PC-3 (cell line): Measurements from ENCODE around the gene SH3BP4. TPM values are rescaled to one million over a fixed set of nuclear protein-coding genes. Genes with fewer than 3 reads are reported as not detected.

Source experiments
- ATAC-seq: fragments of 200-7000 bp; cut with Tn5 transposase; 2 replicates; pipeline ENCODE4 v1.9.1; 2020; ENCODE audit warnings: mild to moderate bottlenecking, moderate library complexity
- BruUV-seq: library from RNA; stranded (reverse); fragments of 400-500 nt; replicated peaks from 2 replicates; lab custom pipeline; 2021; lab: Mats Ljungman, UMichigan
- CTCF ChIA-PET: fragments of 300-600 bp; sonication (Branson Sonifier 250); formaldehyde crosslinking; loops from one replicate; lab custom pipeline; 2022; ENCODE audit warnings: antibody characterized with exemption; lab: Charles Lee
- POLR2A ChIA-PET: fragments of 300-600 bp; sonication (Branson Sonifier 250); formaldehyde crosslinking; loops from one replicate; lab custom pipeline; 2022; ENCODE audit warnings: antibody characterized with exemption; ENCODE audit not compliant: unreplicated experiment; lab: Charles Lee
- DNase-seq: peaks from one replicate; pipeline ENCODE4 v3.0.0-alpha.2; 2015
- H2AFZ ChIP-seq: fragments of 300-600 bp; sonication (generic); 2 replicates; pipeline ENCODE4 v1.6.0; 2016; ENCODE audit warnings: antibody characterized with exemption, low read length
- H3F3A ChIP-seq: fragments of 300-600 bp; sonication (generic); one replicate; pipeline ENCODE4 v1.6.0; 2017; ENCODE audit warnings: antibody characterized with exemption, low read length, control low read depth, mild to moderate bottlenecking; ENCODE audit not compliant: unreplicated experiment
- H3K27ac ChIP-seq: fragments of 300-600 bp; sonication (generic); 2 replicates; pipeline ENCODE4 v1.5.1; 2016; ENCODE audit warnings: mild to moderate bottlenecking, low read length
- H3K27me3 ChIP-seq: fragments of 300-600 bp; sonication (generic); 2 replicates; pipeline ENCODE4 v1.6.1; 2016; ENCODE audit warnings: low read length, mixed read lengths
- H3K36me3 ChIP-seq: fragments of 300-600 bp; sonication (generic); 2 replicates; pipeline ENCODE4 v1.6.1; 2016; ENCODE audit warnings: low read depth, mixed run types, low read length, mixed read lengths
- H3K4me1 ChIP-seq: fragments of 300-600 bp; sonication (generic); 2 replicates; pipeline ENCODE4 v1.5.1; 2016; ENCODE audit warnings: low read length; ENCODE audit not compliant: insufficient read depth
- H3K4me2 ChIP-seq: fragments of 300-600 bp; sonication (generic); 2 replicates; pipeline ENCODE4 v1.6.0; 2016; ENCODE audit warnings: low read length
- H3K4me3 ChIP-seq: fragments of 300-600 bp; sonication (generic); 2 replicates; pipeline ENCODE4 v1.5.1; 2016; ENCODE audit warnings: mild to moderate bottlenecking, low read length, mixed read lengths
- H3K79me2 ChIP-seq: fragments of 300-600 bp; sonication (generic); 2 replicates; pipeline ENCODE4 v1.6.1; 2017; ENCODE audit warnings: low read length, mixed read lengths
- H3K9ac ChIP-seq: fragments of 300-600 bp; sonication (generic); 2 replicates; pipeline ENCODE4 v1.6.0; 2016; ENCODE audit warnings: mild to moderate bottlenecking, low read length
- H3K9me2 ChIP-seq: fragments of 300-600 bp; sonication (generic); replicated peaks from 2 replicates; pipeline ENCODE4 v1.6.1; 2016; ENCODE audit warnings: mixed run types, low read length, mixed read lengths
- H3K9me3 ChIP-seq: fragments of 300-600 bp; sonication (generic); 2 replicates; pipeline ENCODE4 v1.6.1; 2016; ENCODE audit warnings: low read length, mixed read lengths
- H4K20me1 ChIP-seq: fragments of 300-600 bp; sonication (generic); 2 replicates; pipeline ENCODE4 v1.6.1; 2016; ENCODE audit warnings: low read length, mixed read lengths
- EZH2 ChIP-seq: fragments of 300-600 bp; sonication (generic); IDR thresholded peaks from one replicate; pipeline ENCODE4 v1.6.1; 2017; ENCODE audit warnings: antibody characterized with exemption, mild to moderate bottlenecking, low read length; ENCODE audit not compliant: unreplicated experiment
- EZH2phosphoT487 ChIP-seq: fragments of 300-600 bp; sonication (generic); IDR thresholded peaks from 2 replicates; pipeline ENCODE4 v1.6.1; 2018; ENCODE audit warnings: mild to moderate bottlenecking, antibody characterized with exemption, low read length, borderline replicate concordance
- intact Hi-C: fragments of 100-400 bp; cut with micrococcal nuclease; formaldehyde crosslinking; loops from 2 replicates; pipeline ENCODE4 v1.9.0; 2023
- total RNA-seq: library from RNA; depleted of rRNA; stranded (reverse); fragments of >200 nt; gene quantifications from 2 replicates; pipeline ENCODE4 v1.2.3, GENCODE V29; 2014
- TF ChIP-seq, protein P1 (sequence below): fragments of 300-600 bp; sonication (generic); conservative IDR thresholded peaks from 2 replicates; pipeline ENCODE4 v1.5.1; 2017; ENCODE audit warnings: antibody characterized with exemption, low read depth, mild to moderate bottlenecking, low read length

Gene SH3BP4
- total RNA-seq, 1 experiment from 2014 or later: 35.2 TPM

DNA sequence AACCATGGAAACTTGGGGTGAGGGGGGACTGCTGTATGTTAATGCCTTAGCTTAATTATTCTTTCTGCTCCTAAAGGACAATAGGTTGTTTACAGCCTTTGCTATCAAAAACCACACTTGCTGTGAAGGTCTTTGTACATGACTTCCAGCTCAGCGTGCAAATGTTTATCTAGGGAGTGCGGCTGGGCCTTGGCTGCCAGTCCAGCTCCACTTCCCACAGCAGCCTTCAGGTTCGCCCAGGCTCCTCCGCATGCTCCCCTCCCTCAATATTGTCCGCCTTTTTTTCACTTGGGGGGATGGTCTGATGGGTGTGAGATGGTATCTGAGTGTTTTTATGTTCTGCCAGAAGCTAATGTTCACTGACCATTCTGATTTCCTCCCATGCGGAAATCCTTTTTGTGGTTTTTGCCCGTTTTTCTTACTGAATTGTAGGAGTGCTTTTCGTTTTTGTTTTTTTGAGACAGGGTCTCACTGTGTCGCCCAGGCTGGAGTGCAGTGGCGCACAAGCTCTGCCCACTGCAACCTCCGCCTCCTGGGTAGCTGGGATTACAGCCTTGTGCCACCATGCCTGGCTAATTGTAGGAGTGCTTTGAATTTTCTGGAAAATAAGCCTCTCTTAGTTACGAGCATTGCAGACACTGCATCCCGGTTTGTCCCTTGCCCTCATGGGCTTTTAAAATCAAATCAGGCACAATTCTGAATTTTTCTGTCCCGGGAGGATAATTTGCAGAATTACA is 28.8 kb downstream of the SH3BP4 start:
- no peaks in the 10 kb centered on the region for H3K9me3 ChIP-seq
- DNase-seq (peak; percentile 60), ATAC-seq (peak; percentile 38)
- H3K4me1 ChIP-seq: peaks cover 53% of the 10 kb centered on the region
- intact Hi-C loops: loop anchor here (1.0 to 10.0 kb wide), 3 partner anchors 28 to 114 kb away; partner anchors contain the start of gene SH3BP4
- peak overlapping the region; percentile 96 for H3K27ac ChIP-seq
- H3K9ac ChIP-seq: peak overlapping the region; percentile 75
- no peaks in the 10 kb centered on the region for H4K20me1 ChIP-seq
- H3K9me2 ChIP-seq: no peaks in the 10 kb centered on the region
- ChIA-PET CTCF (interaction anchor here (1.0 kb wide), 2 partner anchors 23 to 99 kb away, joined by 3 to 5 read pairs; no protein-coding TSS in a partner anchor), POLR2A (interaction anchor here (0.5 to 1.4 kb wide), 6 partner anchors 29 to 301 kb away, joined by 3 to 15 read pairs (median 6); partner anchors contain the start of gene SH3BP4)
- H3K4me3 ChIP-seq: peak overlapping the region; percentile 67
- H3F3A ChIP-seq: peaks cover 19% of the 10 kb centered on the region
- no peaks in the 10 kb centered on the region for H3K27me3 ChIP-seq
- H3K79me2 ChIP-seq: peaks cover 92% of the 10 kb centered on the region
- no TSS peak for BruUV-seq
- TF ChIP-seq EZH2 (no peak), EZH2phosphoT487 (no peak)
- TF ChIP-seq, protein P1, sequence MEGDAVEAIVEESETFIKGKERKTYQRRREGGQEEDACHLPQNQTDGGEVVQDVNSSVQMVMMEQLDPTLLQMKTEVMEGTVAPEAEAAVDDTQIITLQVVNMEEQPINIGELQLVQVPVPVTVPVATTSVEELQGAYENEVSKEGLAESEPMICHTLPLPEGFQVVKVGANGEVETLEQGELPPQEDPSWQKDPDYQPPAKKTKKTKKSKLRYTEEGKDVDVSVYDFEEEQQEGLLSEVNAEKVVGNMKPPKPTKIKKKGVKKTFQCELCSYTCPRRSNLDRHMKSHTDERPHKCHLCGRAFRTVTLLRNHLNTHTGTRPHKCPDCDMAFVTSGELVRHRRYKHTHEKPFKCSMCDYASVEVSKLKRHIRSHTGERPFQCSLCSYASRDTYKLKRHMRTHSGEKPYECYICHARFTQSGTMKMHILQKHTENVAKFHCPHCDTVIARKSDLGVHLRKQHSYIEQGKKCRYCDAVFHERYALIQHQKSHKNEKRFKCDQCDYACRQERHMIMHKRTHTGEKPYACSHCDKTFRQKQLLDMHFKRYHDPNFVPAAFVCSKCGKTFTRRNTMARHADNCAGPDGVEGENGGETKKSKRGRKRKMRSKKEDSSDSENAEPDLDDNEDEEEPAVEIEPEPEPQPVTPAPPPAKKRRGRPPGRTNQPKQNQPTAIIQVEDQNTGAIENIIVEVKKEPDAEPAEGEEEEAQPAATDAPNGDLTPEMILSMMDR: no peak
- H3K4me2 ChIP-seq: peak overlapping the region; percentile 90
- H3K36me3 ChIP-seq: 0 out of 2 replicates have a peak, but pooled peaks cover 3% of the 10 kb centered on the region
- H2AFZ ChIP-seq: peak overlapping the region; percentile 28; the same call in 1 of the 2 replicates

DNA sequence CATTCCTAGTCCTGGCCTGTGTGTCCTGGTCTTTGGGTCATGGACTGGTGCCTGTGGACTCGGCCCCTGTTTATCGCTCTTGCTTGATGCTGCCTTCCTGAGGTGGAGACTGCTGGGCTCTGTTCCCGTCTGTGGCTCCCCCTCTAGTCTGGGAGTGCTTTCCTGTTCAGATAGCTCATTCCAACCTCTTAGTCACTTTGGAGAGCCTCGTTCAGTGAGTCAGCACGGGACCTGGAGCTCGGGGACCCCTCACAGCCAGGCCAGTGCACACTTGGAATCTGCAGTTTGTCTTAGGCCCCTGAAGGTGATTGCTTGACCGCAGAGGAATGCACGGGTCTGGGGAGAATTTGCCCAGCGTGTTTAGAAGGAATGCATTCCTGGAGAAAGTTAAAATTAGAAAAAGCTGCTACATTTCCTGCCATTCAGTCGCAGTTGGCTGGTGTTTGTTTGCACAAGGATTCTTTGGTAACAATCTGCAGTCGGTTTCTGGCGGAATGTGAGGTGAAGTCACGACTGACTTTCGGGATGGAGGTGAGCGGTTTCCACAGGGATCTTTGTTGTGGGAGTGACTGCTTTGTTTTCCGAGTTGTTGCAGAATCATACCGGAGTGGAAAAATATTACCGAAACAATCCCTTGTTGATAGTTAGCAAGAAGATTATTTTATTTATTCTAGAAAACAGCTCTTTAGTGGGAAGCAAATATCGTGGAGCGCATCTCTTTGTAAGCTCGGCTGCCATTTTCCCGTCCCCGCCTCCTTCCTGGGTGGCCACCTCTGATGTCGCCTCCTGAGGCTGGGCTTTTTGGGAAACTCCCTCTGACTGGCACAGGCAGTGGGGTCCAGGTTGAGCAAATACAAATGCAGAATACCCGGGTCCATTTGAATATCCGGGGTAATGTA is 29.6 kb downstream of the SH3BP4 start:
- peak overlapping the region; percentile 90 for H3K4me2 ChIP-seq
- H2AFZ ChIP-seq: peak overlapping the region; percentile 54
- intact Hi-C loops: loop anchor here (1.0 to 10.0 kb wide), 3 partner anchors 29 to 113 kb away; partner anchors contain the start of gene SH3BP4
- ChIA-PET CTCF (interaction anchor here (1.0 kb wide), 2 partner anchors 23 to 100 kb away, joined by 3 to 5 read pairs; no protein-coding TSS in a partner anchor), POLR2A (interaction anchor here (0.5 to 1.4 kb wide), 6 partner anchors 30 to 302 kb away, joined by 3 to 15 read pairs (median 6); partner anchors contain the start of gene SH3BP4)
- H3K4me3 ChIP-seq: peak overlapping the region; percentile 67
- no peaks in the 10 kb centered on the region for H3K9me3 ChIP-seq
- peak overlapping the region; percentile 96 for H3K27ac ChIP-seq
- H3K79me2 ChIP-seq: peaks cover 92% of the 10 kb centered on the region
- no peak for TF ChIP-seq EZH2
- TF ChIP-seq, protein P1: peak; percentile 26; the same call in 1 of the 2 replicates
- H3K27me3 ChIP-seq: no peaks in the 10 kb centered on the region
- ATAC-seq: peak; percentile 79
- DNase-seq: peak; percentile 94
- peaks cover 19% of the 10 kb centered on the region for H3F3A ChIP-seq
- H3K9ac ChIP-seq: peak overlapping the region; percentile 75
- peaks cover 53% of the 10 kb centered on the region for H3K4me1 ChIP-seq
- no peaks in the 10 kb centered on the region for H4K20me1 ChIP-seq
- TSS peak; percentile 39 for BruUV-seq
- no peaks in the 10 kb centered on the region for H3K9me2 ChIP-seq
- H3K36me3 ChIP-seq: peaks cover 3% of the 10 kb centered on the region; the same call in 1 of the 2 replicates
